Brain microvascular endothelial cell (primary cell): Measurements from ENCODE around the gene WDR47.
"Not testable (repeated sequence)": the region's sequence is repeated elsewhere in the genome, so short reads cannot be mapped to it uniquely, and the experiment has no call there.

Experiments
- DNase-seq: peaks from one replicate; pipeline ENCODE4 v3.0.0-alpha.2; 2020
- H3K27ac ChIP-seq: fragments of 250-450 bp; sonication (Bioruptor Pico); 2 replicates; pipeline ENCODE4 v1.5.1; 2020; ENCODE audit warnings: mild to moderate bottlenecking, moderate library complexity
- H3K27me3 ChIP-seq: fragments of 250-450 bp; sonication (Bioruptor Pico); replicated peaks from 2 replicates; pipeline ENCODE4 v1.5.1; 2020; ENCODE audit warnings: mild to moderate bottlenecking
- H3K36me3 ChIP-seq: fragments of 250-450 bp; sonication (Bioruptor Pico); replicated peaks from 2 replicates; pipeline ENCODE4 v1.5.1; 2020; ENCODE audit warnings: mild to moderate bottlenecking
- H3K4me3 ChIP-seq: 2 replicates; pipeline ENCODE4 v1.5.1; 2011; ENCODE audit warnings: low read depth, mild to moderate bottlenecking, control low read depth, low read length, moderate library complexity
- CTCF ChIP-seq: IDR thresholded peaks from 2 replicates; pipeline ENCODE4 v1.5.1; 2011; ENCODE audit warnings: low read depth, mild to moderate bottlenecking, moderate library complexity, low read length, control low read depth, inconsistent platforms; ENCODE audit errors: missing control alignments
- in situ Hi-C: cut with HindIII; loops from 2 replicates; pipeline ENCODE4 v1.10.0; 2017; ENCODE audit warnings: low sequenced_read_pairs, low pct_ligation_motif_present

The WDR47 gene

GRCh38 chr1:109061183-109061582 is 19.3 kb upstream of the WDR47 start:
- in situ Hi-C loops, result no loop called here
- Histone ChIP-seq H3K27me3 (no peaks in the 10 kb centered on the region), H3K4me3 (no peak overlapping the region), H3K27ac (no peak overlapping the region), H3K36me3 (peaks cover 23% of the 10 kb centered on the region)
- no peak for TF ChIP-seq CTCF
- no peak for DNase-seq

GRCh38 chr1:109060707-109061106 is 18.8 kb upstream of the WDR47 start:
- Histone ChIP-seq H3K27me3 (no peaks in the 10 kb centered on the region), H3K4me3 (no peak overlapping the region), H3K27ac (no peak overlapping the region), H3K36me3 (peaks cover 23% of the 10 kb centered on the region)
- TF ChIP-seq CTCF, result no peak
- in situ Hi-C loops, result no loop called here
- no peak for DNase-seq

- DNase-seq, result no peak
- Histone ChIP-seq H3K4me3 (no peak overlapping the region), H3K27me3 (no peaks in the 10 kb centered on the region), H3K36me3 (peaks cover 12% of the 10 kb centered on the region), H3K27ac (no peak overlapping the region)
- in situ Hi-C loops, result no loop called here
- TF ChIP-seq CTCF, result no peak
These were observed 17.1 kb upstream of the WDR47 start for GRCh38 chr1:109059026-109059425.

- Histone ChIP-seq H3K27me3 (no peaks in the 10 kb centered on the region), H3K36me3 (no peaks in the 10 kb centered on the region), H3K4me3 (no peak overlapping the region), H3K27ac (no peak overlapping the region)
- DNase-seq, result no peak
- in situ Hi-C loops, result no loop called here
- TF ChIP-seq CTCF, result no peak
These were observed 14.2 kb upstream of the WDR47 start for GRCh38 chr1:109056064-109056463.

GRCh38 chr1:109052145-109052544 is 10.2 kb upstream of the WDR47 start:
- H3K27me3 ChIP-seq, H3K36me3 ChIP-seq, H3K4me3 ChIP-seq, in situ Hi-C loops, DNase-seq, H3K27ac ChIP-seq: not testable (repeated sequence)

- DNase-seq, result no peak
- in situ Hi-C loops, result no loop called here
- Histone ChIP-seq H3K36me3 (no peaks in the 10 kb centered on the region), H3K27ac (no peak overlapping the region), H3K27me3 (no peaks in the 10 kb centered on the region), H3K4me3 (no peak overlapping the region)
- no peak for TF ChIP-seq CTCF
These were observed 8.5 kb upstream of the WDR47 start for GRCh38 chr1:109050228-109050995.
